Smooth muscle cell (in vitro differentiated cells): ENCODE measurements around the gene GPR42. TPM values are rescaled to one million over a fixed set of nuclear protein-coding genes. Genes with fewer than 3 reads are reported as not detected.

ENCODE experiments used
- DNase-seq: peaks from one replicate; lab custom pipeline; 2025; ENCODE audit not compliant: unreplicated experiment; lab: John Stamatoyannopoulos, UW
- H2AFZ ChIP-seq: fragments of 200-600 bp; sonication (generic); 2 replicates; pipeline ENCODE4 v1.6.0; 2016; ENCODE audit warnings: antibody characterized with exemption, low read depth, mild to moderate bottlenecking
- H3F3A ChIP-seq: fragments of 200-600 bp; sonication (generic); 2 replicates; pipeline ENCODE4 v1.6.0; 2017; ENCODE audit warnings: antibody characterized with exemption, low read depth
- H3K27ac ChIP-seq: fragments of 200-600 bp; sonication (generic); 2 replicates; pipeline ENCODE4 v1.5.1; 2016; ENCODE audit warnings: low read depth, mild to moderate bottlenecking
- H3K27me3 ChIP-seq: fragments of 200-600 bp; sonication (generic); 2 replicates; pipeline ENCODE4 v1.6.1; 2016; ENCODE audit warnings: low read depth, mild to moderate bottlenecking
- H3K36me3 ChIP-seq: fragments of 200-600 bp; sonication (generic); 2 replicates; pipeline ENCODE4 v1.5.1; 2016; ENCODE audit warnings: low read depth
- H3K4me1 ChIP-seq: fragments of 200-600 bp; sonication (generic); 2 replicates; pipeline ENCODE4 v1.5.1; 2016; ENCODE audit warnings: low read depth
- H3K4me2 ChIP-seq: fragments of 200-600 bp; sonication (generic); 2 replicates; pipeline ENCODE4 v1.6.0; 2016; ENCODE audit warnings: mild to moderate bottlenecking
- H3K4me3 ChIP-seq: fragments of 200-600 bp; sonication (generic); 2 replicates; pipeline ENCODE4 v1.5.1; 2016; ENCODE audit warnings: mild to moderate bottlenecking
- H3K79me2 ChIP-seq: fragments of 200-600 bp; sonication (generic); 2 replicates; pipeline ENCODE4 v1.6.0; 2016; ENCODE audit warnings: low read depth, mild to moderate bottlenecking
- H3K9ac ChIP-seq: fragments of 200-600 bp; sonication (generic); 2 replicates; pipeline ENCODE4 v1.6.0; 2016; ENCODE audit warnings: low read depth
- H3K9me3 ChIP-seq: fragments of 200-600 bp; sonication (generic); replicated peaks from 2 replicates; pipeline ENCODE4 v1.5.1; 2016; ENCODE audit warnings: low read depth
- H4K20me1 ChIP-seq: fragments of 200-600 bp; sonication (generic); 2 replicates; pipeline ENCODE4 v1.6.0; 2016; ENCODE audit warnings: low read depth
- CTCF ChIP-seq: fragments of 200-600 bp; sonication (generic); IDR thresholded peaks from 2 replicates; pipeline ENCODE4 v1.5.1; 2017; ENCODE audit warnings: borderline replicate concordance, mild to moderate bottlenecking, antibody characterized with exemption; ENCODE audit not compliant: insufficient read depth, poor library complexity, severe bottlenecking
- WGBS: methylation state at CpG from one replicate; pipeline ENCODE4 v1.1.7; 2016; ENCODE audit warnings: low lambda C conversion rate; 5-methylcytosine and 5-hydroxymethylcytosine counted together
- polyA plus RNA-seq: library from polyadenylated mRNA; unstranded; fragments of >200 nt; fragmentation: Nextera tagmentation; extraction: Ambion mirVana; gene quantifications from 2 replicates; pipeline ENCODE4 v1.2.1, GENCODE V29; 2016
- total RNA-seq: library from RNA; depleted of rRNA; stranded (reverse); fragments of >200 nt; gene quantifications from 2 replicates; pipeline ENCODE4 v1.2.3, GENCODE V29; 2014

The GPR42 gene
- total and polyA plus RNA-seq, 2 experiments from 2014 or later = not detected

DNA sequence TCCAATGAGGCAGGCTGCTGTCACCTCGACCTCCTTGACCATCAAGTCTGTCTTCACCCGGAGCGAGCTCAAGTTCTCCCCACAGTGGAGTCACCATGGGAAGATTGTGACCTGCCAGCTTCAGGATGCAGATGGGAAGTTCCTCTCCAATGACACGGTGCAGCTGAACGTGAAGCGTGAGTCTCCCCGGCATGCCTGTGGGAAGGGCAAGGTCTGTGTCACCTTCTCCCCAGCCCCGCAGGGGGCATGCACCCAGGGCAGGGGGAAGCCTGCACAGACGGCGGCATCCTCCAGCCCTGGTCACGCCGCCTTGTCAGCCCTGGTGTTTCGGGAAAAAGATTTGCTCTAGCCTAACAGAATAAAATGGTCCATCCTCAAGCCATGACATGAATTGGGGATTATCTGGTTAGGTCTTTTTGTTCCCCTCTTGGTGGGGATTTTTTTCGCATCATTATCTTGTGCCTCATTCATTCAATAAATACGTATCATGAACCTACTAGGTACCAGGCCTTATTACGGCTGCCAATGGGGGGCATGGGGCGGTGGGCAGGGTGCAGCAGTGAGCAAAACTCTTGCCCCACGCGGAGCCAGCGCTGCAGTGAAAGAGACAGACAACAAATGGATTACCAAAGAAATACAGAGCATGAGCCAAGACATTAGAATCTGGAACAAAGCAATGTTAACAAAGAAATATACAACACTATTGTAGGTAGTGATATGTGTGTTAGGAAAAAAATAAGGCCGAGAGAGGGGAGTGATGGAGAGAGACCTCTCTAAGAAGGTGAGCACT lies 34.5 kb upstream of the GPR42 start:
- Histone ChIP-seq H3K36me3 (no peaks in the 10 kb centered on the region), H3K27ac (no peak overlapping the region), H3K27me3 (no peaks in the 10 kb centered on the region), H3K79me2 (no peaks in the 10 kb centered on the region), H2AFZ (no peak overlapping the region), H4K20me1 (no peaks in the 10 kb centered on the region), H3K9me3 (no peaks in the 10 kb centered on the region), H3K9ac (no peak overlapping the region), H3K4me3 (no peak overlapping the region), H3K4me1 (no peaks in the 10 kb centered on the region), H3F3A (no peaks in the 10 kb centered on the region), H3K4me2 (no peak overlapping the region)
- no peak for TF ChIP-seq CTCF
- DNase-seq = no peak
- 96% methylated on average over 21 of the region's 21 CpGs for WGBS

DNA sequence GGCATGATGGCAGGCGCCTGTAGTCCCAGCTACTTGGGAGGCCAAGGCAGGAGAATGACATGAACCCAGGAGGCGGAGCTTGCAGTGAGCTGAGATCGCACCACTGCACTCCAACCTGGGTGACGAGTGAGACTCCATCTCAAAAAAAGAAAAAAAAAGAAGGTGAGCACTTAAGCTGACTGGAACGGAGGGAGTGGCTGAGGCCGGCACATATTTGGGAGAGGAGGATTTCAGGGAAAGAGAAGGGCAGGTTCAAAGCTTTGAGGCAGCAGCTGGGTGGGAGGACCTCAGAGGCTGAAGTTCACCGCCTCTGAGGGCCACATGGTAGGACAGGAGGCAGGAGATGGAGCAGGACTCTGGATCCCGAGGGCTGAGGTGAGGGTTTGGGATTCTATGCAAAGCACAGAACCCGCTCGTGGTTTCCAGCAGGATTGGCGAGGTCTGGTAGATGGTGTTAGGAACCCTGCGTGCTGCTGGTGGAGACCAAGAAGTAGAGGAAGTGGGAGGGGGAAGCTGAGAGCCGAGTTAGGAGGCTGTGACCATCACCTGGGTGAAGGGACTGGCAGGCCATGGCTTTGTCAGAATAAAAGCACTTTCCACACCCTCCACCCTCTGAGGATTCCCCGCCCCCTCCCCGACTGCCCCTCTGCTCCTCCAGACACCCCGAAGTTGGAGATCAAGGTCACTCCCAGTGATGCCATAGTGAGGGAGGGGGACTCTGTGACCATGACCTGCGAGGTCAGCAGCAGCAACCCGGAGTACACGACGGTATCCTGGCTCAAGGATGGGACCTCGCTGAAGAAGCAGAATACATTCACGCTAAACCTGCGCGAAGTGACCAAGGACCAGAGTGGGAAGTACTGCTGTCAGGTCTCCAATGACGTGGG lies 33.5 kb upstream of the GPR42 start:
- Histone ChIP-seq H3K4me3 (no peak overlapping the region), H3K9me3 (no peaks in the 10 kb centered on the region), H3K79me2 (no peaks in the 10 kb centered on the region), H4K20me1 (no peaks in the 10 kb centered on the region), H3K27ac (no peak overlapping the region), H3K27me3 (no peaks in the 10 kb centered on the region), H3K4me2 (no peak overlapping the region), H3F3A (no peaks in the 10 kb centered on the region), H2AFZ (no peak overlapping the region), H3K36me3 (no peaks in the 10 kb centered on the region), H3K4me1 (no peaks in the 10 kb centered on the region), H3K9ac (no peak overlapping the region)
- no peak for TF ChIP-seq CTCF
- no peak for DNase-seq
- 89% methylated on average over 25 of the region's 25 CpGs for WGBS

DNA sequence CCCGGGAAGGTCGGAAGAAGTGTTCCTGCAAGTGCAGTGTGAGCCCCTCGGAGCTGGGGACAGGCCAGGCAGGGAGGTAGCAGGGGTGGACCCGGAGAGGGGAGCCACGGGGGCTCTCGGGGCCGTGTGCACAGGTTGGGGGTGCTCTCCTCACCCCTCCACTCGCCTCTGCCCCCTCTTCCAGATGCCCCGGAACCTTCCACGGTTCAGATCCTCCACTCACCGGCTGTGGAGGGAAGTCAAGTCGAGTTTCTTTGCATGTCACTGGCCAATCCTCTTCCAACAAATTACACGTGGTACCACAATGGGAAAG lies 32.9 kb upstream of the GPR42 start:
- WGBS = 90% methylated on average over 11 of the region's 13 CpGs

More for the DNA sequence above, 32.9 kb upstream of the GPR42 start:
- Histone ChIP-seq H3K9ac (no peak overlapping the region), H4K20me1 (no peaks in the 10 kb centered on the region), H3K36me3 (no peaks in the 10 kb centered on the region), H3K4me3 (no peak overlapping the region), H3K79me2 (no peaks in the 10 kb centered on the region), H3K27ac (no peak overlapping the region), H3K4me1 (no peaks in the 10 kb centered on the region), H3F3A (no peaks in the 10 kb centered on the region), H3K9me3 (no peaks in the 10 kb centered on the region), H3K27me3 (no peaks in the 10 kb centered on the region), H2AFZ (no peak overlapping the region), H3K4me2 (no peak overlapping the region)
- no peak for TF ChIP-seq CTCF
- no peak for DNase-seq
